Esophagus (tissue), 2 donors: ENCODE measurements around the gene PARD6B. TPM values are rescaled to one million over a fixed set of nuclear protein-coding genes. Genes with fewer than 3 reads are reported as not detected.
"Not testable (repeated sequence)": the region's sequence is repeated elsewhere in the genome, so short reads cannot be mapped to it uniquely, and the experiment has no call there.

Experiments used
- H3K27ac ChIP-seq, 2 donors: one replicate each; pipeline ENCODE4 v1.5.1; 2013; ENCODE audit warnings: low read depth in 2 of 2, mild to moderate bottlenecking in 2 of 2, inconsistent platforms in 1 of 2, low read length in 1 of 2, moderate library complexity in 1 of 2
- H3K27me3 ChIP-seq, 2 donors: one replicate each; pipeline ENCODE4 v1.6.1; 2013; ENCODE audit warnings: low read length in 2 of 2, control low read depth in 1 of 2, mild to moderate bottlenecking in 1 of 2; ENCODE audit not compliant: insufficient read depth in 2 of 2, control insufficient read depth in 1 of 2
- H3K36me3 ChIP-seq, 2 donors: one replicate each; pipeline ENCODE4 v1.6.1; 2013; ENCODE audit warnings: low read length in 1 of 2; ENCODE audit not compliant: control insufficient read depth in 2 of 2, insufficient read depth in 2 of 2
- H3K4me1 ChIP-seq, 2 donors: one replicate each; pipeline ENCODE4 v1.6.1; 2013; ENCODE audit warnings: low read length in 1 of 2; ENCODE audit not compliant: control insufficient read depth in 2 of 2, insufficient read depth in 2 of 2
- H3K4me3 ChIP-seq, 2 donors: one replicate each; pipeline ENCODE4 v1.5.1; 2013; ENCODE audit warnings: low read length in 2 of 2, mild to moderate bottlenecking in 2 of 2, low read depth in 1 of 2, moderate library complexity in 1 of 2
- H3K9me3 ChIP-seq, 2 donors: one replicate each; pipeline ENCODE4 v1.6.1; 2013; ENCODE audit warnings: mild to moderate bottlenecking in 2 of 2, low read depth in 1 of 2, low read length in 1 of 2, moderate library complexity in 1 of 2; ENCODE audit not compliant: control insufficient read depth in 2 of 2, insufficient read depth in 1 of 2
- WGBS, 2 donors: extraction: QIAGEN DNeasy Blood & Tissue Kit; methylation state at CpG; one replicate each; pipeline ENCODE4 v1.1.7; 2013; 5-methylcytosine and 5-hydroxymethylcytosine counted together
- polyA plus RNA-seq, 2 donors: library from polyadenylated mRNA; stranded (reverse); fragments of 200-250 nt; gene quantifications; one replicate each; pipeline ENCODE4 v1.2.3, GENCODE V29; 2013
- donor health status: healthy with polysubstance abuse.
- donor health status: Bipolar disorder and iron deficiency.

The PARD6B gene
- polyA plus RNA-seq, 2 donors: 1.6 to 6.5 TPM

- H3K9me3 ChIP-seq: no peaks in the 10 kb centered on the region
- peak overlapping the region in 1 of 2 donors; percentile 4 for H3K27ac ChIP-seq
- peaks cover 3 to 4% of the 10 kb centered on the region in 2 donors for H3K4me1 ChIP-seq
- WGBS, 2 donors: 42 to 43% methylated on average over 23 of the region's 23 CpGs
- H3K4me3 ChIP-seq: peak overlapping the region in 1 of 2 donors; percentile 15
- no peaks in the 10 kb centered on the region for H3K36me3 ChIP-seq
- no peaks in the 10 kb centered on the region for H3K27me3 ChIP-seq
Observed at GRCh38 chr20:50691573-50692551, 39.5 kb upstream of the PARD6B start.

- 75 to 83% methylated on average over 2 of the region's 2 CpGs for WGBS, 2 donors
- H3K36me3 ChIP-seq: no peaks in the 10 kb centered on the region
- H3K9me3 ChIP-seq: no peaks in the 10 kb centered on the region
- no peak overlapping the region for H3K4me3 ChIP-seq
- no peak overlapping the region for H3K27ac ChIP-seq
- H3K27me3 ChIP-seq: no peaks in the 10 kb centered on the region
- H3K4me1 ChIP-seq: peaks cover 3 to 4% of the 10 kb centered on the region in 2 donors
Observed at GRCh38 chr20:50692552-50692933, 38.8 kb upstream of the PARD6B start.

DNA sequence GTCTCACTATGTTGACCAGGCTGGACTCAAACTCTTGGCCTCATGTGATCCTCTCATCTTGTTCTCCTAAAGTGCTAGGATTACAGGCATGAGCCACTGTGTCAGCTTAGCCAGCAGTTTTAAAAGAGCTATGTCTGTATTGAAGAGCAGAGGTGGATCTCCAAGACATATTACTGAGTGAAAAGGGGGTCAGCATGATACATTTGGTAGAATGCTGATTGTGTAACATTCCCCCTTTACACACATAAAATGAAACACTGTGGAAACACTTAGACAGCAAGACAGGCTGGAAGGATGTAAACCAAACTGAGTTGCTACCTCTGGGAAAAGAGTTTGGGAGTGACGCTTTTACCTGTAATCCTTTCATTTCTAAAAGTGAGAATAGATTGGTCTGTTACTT, 38.4 kb upstream of the PARD6B start:
- Histone ChIP-seq H3K4me3 (no peak overlapping the region), H3K36me3 (no peaks in the 10 kb centered on the region), H3K27ac (no peak overlapping the region), H3K4me1 (peaks cover 3 to 4% of the 10 kb centered on the region in 2 donors), H3K9me3 (no peaks in the 10 kb centered on the region), H3K27me3 (no peaks in the 10 kb centered on the region)
- 96 to 100% methylated on average over 1 of the region's 1 CpG for WGBS, 2 donors

- peaks cover 3 to 4% of the 10 kb centered on the region in 2 donors for H3K4me1 ChIP-seq
- H3K4me3 ChIP-seq: no peak overlapping the region
- no peak overlapping the region for H3K27ac ChIP-seq
- no peaks in the 10 kb centered on the region for H3K27me3 ChIP-seq
- H3K36me3 ChIP-seq: no peaks in the 10 kb centered on the region
- 81 to 85% methylated on average over 9 of the region's 9 CpGs for WGBS, 2 donors
- no peaks in the 10 kb centered on the region for H3K9me3 ChIP-seq
Observed at GRCh38 chr20:50694379-50695134, 36.8 kb upstream of the PARD6B start.

GRCh38 chr20:50695135-50695872, 36.1 kb upstream of the PARD6B start:
- Histone ChIP-seq H3K27me3 (no peaks in the 10 kb centered on the region), H3K27ac (no peak overlapping the region), H3K4me1 (peaks cover 3 to 4% of the 10 kb centered on the region in 2 donors), H3K9me3 (no peaks in the 10 kb centered on the region), H3K36me3 (no peaks in the 10 kb centered on the region), H3K4me3 (no peak overlapping the region)
- 69 to 79% methylated on average over 9 of the region's 9 CpGs for WGBS, 2 donors

DNA sequence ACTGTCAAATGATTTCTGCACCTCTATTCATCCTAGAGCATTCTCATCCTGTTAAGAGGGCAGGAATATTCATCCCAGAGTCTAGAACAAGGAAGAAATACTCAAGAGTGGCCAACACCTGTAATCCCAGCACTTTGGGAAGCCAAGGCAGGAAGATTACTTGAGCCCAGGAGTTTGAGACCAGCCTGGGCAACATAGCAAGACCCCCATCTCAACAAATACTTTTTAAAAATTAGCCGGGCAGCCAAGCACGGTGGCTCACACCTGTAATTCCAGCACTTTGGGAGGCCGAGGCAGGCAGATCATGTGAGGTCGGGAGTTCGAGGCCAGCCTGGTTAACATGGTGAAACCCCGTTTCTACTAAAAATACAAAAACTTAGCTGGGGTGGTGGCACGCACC, 33.1 kb upstream of the PARD6B start:
- WGBS, 2 donors: 93 to 98% methylated on average over 7 of the region's 7 CpGs
- not testable (repeated sequence) for H3K4me1 ChIP-seq, H3K9me3 ChIP-seq, H3K27me3 ChIP-seq, H3K36me3 ChIP-seq, H3K4me3 ChIP-seq, H3K27ac ChIP-seq

DNA sequence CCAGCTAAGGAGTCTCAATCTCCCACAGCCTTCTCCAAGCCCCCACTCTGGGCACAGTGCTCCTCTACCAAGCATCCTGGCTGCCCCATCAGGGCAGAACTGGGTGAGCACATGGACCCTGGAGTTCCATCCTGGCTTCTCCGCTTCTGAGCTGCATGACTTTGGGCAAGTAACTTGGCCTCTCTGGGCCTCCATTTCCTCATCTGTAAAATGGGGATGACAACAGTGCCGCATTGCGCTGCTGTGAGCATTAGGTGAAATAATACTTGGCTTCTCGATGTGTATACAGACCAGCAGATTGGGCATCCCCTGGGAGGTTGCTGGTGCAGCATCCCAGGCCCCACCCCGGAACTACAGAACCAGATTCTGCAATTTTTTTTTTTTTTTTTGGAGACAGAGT, 31.7 kb upstream of the PARD6B start:
- no peaks in the 10 kb centered on the region for H3K4me1 ChIP-seq

GRCh38 chr20:50701041-50701963, 30.1 kb upstream of the PARD6B start:
- WGBS, 2 donors: 80 to 84% methylated on average over 11 of the region's 11 CpGs
- H3K4me3 ChIP-seq: no peak overlapping the region
- no peaks in the 10 kb centered on the region for H3K4me1 ChIP-seq
- no peak overlapping the region for H3K27ac ChIP-seq
- no peaks in the 10 kb centered on the region for H3K36me3 ChIP-seq
- H3K27me3 ChIP-seq: no peaks in the 10 kb centered on the region
- H3K9me3 ChIP-seq: no peaks in the 10 kb centered on the region

More for the DNA sequence above, 31.7 kb upstream of the PARD6B start:
- Histone ChIP-seq H3K27me3 (no peaks in the 10 kb centered on the region), H3K9me3 (no peaks in the 10 kb centered on the region), H3K27ac (no peak overlapping the region), H3K4me3 (no peak overlapping the region), H3K36me3 (no peaks in the 10 kb centered on the region)
- WGBS, 2 donors: 95 to 98% methylated on average over 5 of the region's 5 CpGs
